GM19023 (cell line): ENCODE measurements around the gene RAD9B.
A peak's percentile ranks its signal among the peaks of the same experiment; 100 is the strongest.
"Not testable (repeated sequence)": the region's sequence is repeated elsewhere in the genome, so short reads cannot be mapped to it uniquely, and the experiment has no call there.

ENCODE experiments used
- ATAC-seq: cut with Tn5 transposase; IDR thresholded peaks from one replicate; pipeline ENCODE4 v1.9.1; 2021; ENCODE audit warnings: mild to moderate bottlenecking, moderate library complexity; ENCODE audit not compliant: unreplicated experiment

Gene RAD9B

GRCh38 chr12:110520876-110521712, 19.0 kb downstream of the RAD9B start:
- not testable (repeated sequence) for ATAC-seq

DNA sequence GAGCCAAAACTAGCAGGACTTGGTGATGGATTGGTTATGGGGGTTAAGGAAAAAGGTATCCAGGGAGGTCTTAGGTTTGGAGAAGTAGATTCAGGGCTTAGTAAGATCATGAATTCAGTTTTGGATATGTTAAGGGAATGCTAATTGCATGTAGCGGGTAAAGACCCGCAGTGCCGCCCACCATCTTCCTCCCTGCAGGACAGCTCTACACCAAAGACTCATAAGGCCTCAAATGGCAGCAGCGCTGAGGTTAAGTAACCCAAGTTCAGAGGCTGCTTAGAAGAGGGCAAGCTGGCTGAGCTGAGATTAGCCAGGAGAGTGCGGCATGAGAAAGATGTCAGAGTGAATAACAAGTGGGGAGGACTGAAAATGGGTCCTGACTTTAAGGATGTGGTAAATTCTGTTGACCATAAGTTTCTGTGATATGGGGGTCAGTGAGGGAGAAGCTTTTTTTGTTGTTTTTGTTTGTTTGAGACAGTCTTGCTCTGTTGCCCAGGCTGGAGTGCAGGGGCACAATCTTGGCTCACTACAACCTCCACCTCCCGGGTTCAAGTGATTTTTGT, 26.2 kb downstream of the RAD9B start:
- ATAC-seq: no peak

GRCh38 chr12:110530511-110530910, 28.4 kb downstream of the RAD9B start:
- no peak for ATAC-seq

GRCh38 chr12:110531741-110532333, 29.7 kb downstream of the RAD9B start:
- peak; percentile 86 for ATAC-seq

- no peak for ATAC-seq
Measured at GRCh38 chr12:110532644-110533043, 30.5 kb downstream of the RAD9B start.

DNA sequence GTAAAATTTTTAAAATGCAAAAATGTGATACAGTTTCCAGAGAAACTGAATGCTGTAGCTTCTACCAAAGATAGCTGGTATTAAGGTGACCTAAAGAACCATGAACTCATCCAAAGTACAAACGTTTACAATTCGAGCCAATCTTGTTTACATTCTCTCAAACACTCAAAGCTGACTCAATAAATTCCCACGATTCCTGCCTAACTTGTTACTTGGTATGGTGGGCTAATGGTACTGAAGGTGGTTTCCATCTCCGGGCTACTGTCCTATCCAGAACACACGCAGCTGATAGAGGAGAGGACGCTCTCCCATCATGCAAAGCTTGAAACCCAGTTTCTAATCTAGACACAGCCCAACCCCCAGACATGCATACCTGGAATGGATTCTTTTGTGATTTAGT, 31.5 kb downstream of the RAD9B start:
- no peak for ATAC-seq

GRCh38 chr12:110534811-110535210, 32.7 kb downstream of the RAD9B start:
- no peak for ATAC-seq

DNA sequence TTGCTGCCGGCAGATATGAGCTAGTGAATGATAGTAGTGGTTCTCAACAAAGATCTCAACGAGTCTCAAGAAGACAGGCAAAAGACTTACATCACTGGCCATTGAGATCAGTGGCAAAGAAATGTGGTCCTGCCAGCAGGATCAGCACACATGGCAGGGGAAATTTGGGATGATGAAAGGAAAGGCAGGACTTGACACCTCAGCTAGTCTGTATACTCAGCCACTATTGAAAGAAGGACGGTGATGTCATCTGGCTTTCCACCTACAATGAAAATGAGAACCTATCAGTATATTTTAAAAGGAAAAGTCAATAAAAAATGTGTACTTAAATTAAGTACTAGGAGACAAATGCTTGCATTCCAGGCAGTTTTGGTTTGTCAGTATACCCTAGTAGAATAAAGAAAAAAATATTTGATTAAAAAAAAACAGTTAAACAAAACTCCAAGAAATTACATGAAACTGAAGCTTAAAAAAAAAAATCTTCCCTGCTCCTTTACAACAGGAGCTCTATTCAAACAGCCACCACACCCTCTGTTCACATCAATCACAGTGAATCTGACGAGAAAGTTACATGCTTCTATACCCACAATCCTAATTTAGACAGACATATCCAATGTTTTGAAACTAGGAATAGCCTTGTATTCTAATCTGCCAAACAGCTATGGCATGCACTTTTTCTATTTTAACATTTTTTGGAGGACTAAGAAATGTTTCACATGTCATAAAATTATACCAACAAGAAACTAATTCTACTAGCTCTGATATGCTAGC, 34.9 kb downstream of the RAD9B start:
- ATAC-seq: no peak

- ATAC-seq: no peak
Measured at GRCh38 chr12:110537605-110538409, 35.7 kb downstream of the RAD9B start.

DNA sequence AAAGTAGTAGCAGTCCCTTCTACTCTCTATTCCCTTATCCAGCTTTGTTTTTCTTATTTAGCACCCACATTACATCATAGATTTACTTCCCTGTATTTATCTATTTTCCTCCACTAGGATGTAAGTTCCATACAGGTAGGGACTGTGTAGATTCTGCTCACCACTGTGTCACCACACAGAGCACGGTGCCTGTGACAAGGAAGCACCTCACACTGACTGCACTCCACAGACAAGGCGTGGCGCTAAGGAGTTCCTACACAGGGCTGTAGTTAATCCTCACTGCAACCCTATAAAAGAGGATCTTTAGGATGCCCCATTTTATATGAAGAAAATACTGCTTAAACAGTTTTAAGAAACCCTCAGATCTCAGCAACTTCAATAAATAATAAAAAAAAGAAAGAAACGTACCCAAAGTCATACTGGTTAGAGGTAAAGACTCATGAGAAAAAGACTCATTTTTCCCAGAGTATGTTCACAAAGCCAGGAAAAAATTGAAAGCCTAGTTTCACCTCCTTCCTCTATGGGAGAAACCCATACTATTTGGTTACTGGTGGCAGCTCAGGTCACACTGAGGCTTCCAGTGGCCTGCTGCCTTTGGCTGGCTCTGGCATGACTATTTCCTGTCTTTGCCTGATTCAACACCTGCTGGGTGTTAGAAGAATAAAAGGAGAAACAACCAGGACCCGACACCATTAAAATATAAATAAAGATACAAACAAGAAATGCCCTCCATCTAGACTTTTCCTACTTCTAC, 36.9 kb downstream of the RAD9B start:
- no peak for ATAC-seq

GRCh38 chr12:110540048-110540447, 37.9 kb downstream of the RAD9B start:
- ATAC-seq: no peak

GRCh38 chr12:110543252-110543959, 41.3 kb downstream of the RAD9B start:
- no peak for ATAC-seq

DNA sequence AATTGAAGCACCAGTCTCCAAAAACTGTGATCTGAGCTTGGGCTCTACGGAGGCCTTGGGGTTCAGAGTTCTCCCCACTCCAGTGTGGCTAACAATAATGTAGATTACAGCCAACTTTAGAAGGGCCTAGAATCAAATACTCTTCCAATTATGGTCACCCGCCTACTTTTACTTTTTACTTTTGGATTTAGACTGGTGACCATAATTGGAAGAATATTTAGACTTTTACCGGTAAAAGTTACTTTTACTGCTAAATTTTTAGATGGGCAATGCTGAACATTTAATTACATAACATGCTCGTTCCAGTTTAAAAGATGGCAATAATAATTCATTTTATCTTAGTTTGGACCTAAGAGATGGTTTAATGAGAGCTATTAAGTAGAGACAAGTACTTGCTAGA, 41.8 kb downstream of the RAD9B start:
- ATAC-seq: no peak

GRCh38 chr12:110545259-110545658, 43.1 kb downstream of the RAD9B start:
- ATAC-seq: not testable (repeated sequence)

GRCh38 chr12:110545812-110546211, 43.7 kb downstream of the RAD9B start:
- no peak for ATAC-seq

GRCh38 chr12:110546339-110546738, 44.2 kb downstream of the RAD9B start:
- ATAC-seq: no peak

GRCh38 chr12:110547090-110547489, 45.0 kb downstream of the RAD9B start:
- no peak for ATAC-seq

- ATAC-seq: no peak
Measured at GRCh38 chr12:110548678-110549077, 46.5 kb downstream of the RAD9B start.

GRCh38 chr12:110549716-110550115, 47.6 kb downstream of the RAD9B start:
- no peak for ATAC-seq
